ENCODE data around the gene PKMYT1.
A peak's percentile ranks its signal among the peaks of the same experiment; 100 is the strongest.

Gene PKMYT1

GRCh38 chr16:3003582-3004270 lies 23.5 kb upstream of the PKMYT1 start:
- no peaks in the 10 kb centered on the region for H3F3A ChIP-seq (ENCODE audit: insufficient read depth)
- no peaks in the 10 kb centered on the region for H3K27me3 ChIP-seq (ENCODE audit: low read length)
- no peaks in the 10 kb centered on the region for H3K9me3 ChIP-seq (ENCODE audit: insufficient read depth, low read length)
- no peaks in the 10 kb centered on the region for H4K20me1 ChIP-seq (ENCODE audit: low read depth, low read length)
- H3K4me2 ChIP-seq (ENCODE audit: low read depth, low read length, poor library complexity, severe bottlenecking), result peak overlapping the region; percentile 39
- H3K4me3 ChIP-seq (ENCODE audit: insufficient read depth, low read length, poor library complexity, severe bottlenecking), result peak overlapping the region; percentile 29
- no peaks in the 10 kb centered on the region for H3K36me3 ChIP-seq (ENCODE audit: low read length)
- H3K79me2 ChIP-seq (ENCODE audit: insufficient read depth, low read length), result no peaks in the 10 kb centered on the region
- H3K9ac ChIP-seq (ENCODE audit: low read length), result no peak overlapping the region
- H2AFZ ChIP-seq (ENCODE audit: low read depth, low read length, severe bottlenecking), result no peak overlapping the region
- TF ChIP-seq EZH2phosphoT487 (conservative IDR thresholded peaks at IDR 0.05; ENCODE audit: low read length) (no peak), CTCF (IDR thresholded peaks at IDR 0.05; ENCODE audit: insufficient read depth, low read length, poor library complexity, severe bottlenecking) (peak; percentile 67)
- no peak overlapping the region for H3K27ac ChIP-seq (ENCODE audit: low read depth, low read length)
- no peaks in the 10 kb centered on the region for H3K9me2 ChIP-seq (replicated peaks; ENCODE audit: insufficient read depth, low read length)

- H3K9me3 ChIP-seq (ENCODE audit: insufficient read depth, low read length), result no peaks in the 10 kb centered on the region
Observed at GRCh38 chr16:3001316-3001715, 21.1 kb upstream of the PKMYT1 start.

GRCh38 chr16:3000540-3000939 lies 20.3 kb upstream of the PKMYT1 start:
- Histone ChIP-seq H3K36me3 (ENCODE audit: low read length) (no peaks in the 10 kb centered on the region), H3K4me2 (ENCODE audit: low read depth, low read length, poor library complexity, severe bottlenecking) (no peak overlapping the region), H3F3A (ENCODE audit: insufficient read depth) (no peaks in the 10 kb centered on the region), H3K4me3 (ENCODE audit: insufficient read depth, low read length, poor library complexity, severe bottlenecking) (no peak overlapping the region), H3K27ac (ENCODE audit: low read depth, low read length) (no peak overlapping the region), H3K27me3 (ENCODE audit: low read length) (no peaks in the 10 kb centered on the region), H4K20me1 (ENCODE audit: low read depth, low read length) (no peaks in the 10 kb centered on the region), H3K9ac (ENCODE audit: low read length) (no peak overlapping the region), H3K79me2 (ENCODE audit: insufficient read depth, low read length) (no peaks in the 10 kb centered on the region), H2AFZ (ENCODE audit: low read depth, low read length, severe bottlenecking) (no peak overlapping the region), H3K9me2 (replicated peaks; ENCODE audit: insufficient read depth, low read length) (no peaks in the 10 kb centered on the region), H3K9me3 (ENCODE audit: insufficient read depth, low read length) (no peaks in the 10 kb centered on the region)
- TF ChIP-seq EZH2phosphoT487 (conservative IDR thresholded peaks at IDR 0.05; ENCODE audit: low read length) (no peak), CTCF (IDR thresholded peaks at IDR 0.05; ENCODE audit: insufficient read depth, low read length, poor library complexity, severe bottlenecking) (no peak)

More at GRCh38 chr16:3001316-3001715, 21.1 kb upstream of the PKMYT1 start:
- H3F3A ChIP-seq (ENCODE audit: insufficient read depth), result no peaks in the 10 kb centered on the region
- no peak overlapping the region for H3K4me3 ChIP-seq (ENCODE audit: insufficient read depth, low read length, poor library complexity, severe bottlenecking)
- no peaks in the 10 kb centered on the region for H3K79me2 ChIP-seq (ENCODE audit: insufficient read depth, low read length)
- H3K9me2 ChIP-seq (replicated peaks; ENCODE audit: insufficient read depth, low read length), result no peaks in the 10 kb centered on the region
- H4K20me1 ChIP-seq (ENCODE audit: low read depth, low read length), result no peaks in the 10 kb centered on the region
- H3K9ac ChIP-seq (ENCODE audit: low read length), result no peak overlapping the region
- H3K27ac ChIP-seq (ENCODE audit: low read depth, low read length), result no peak overlapping the region
- no peaks in the 10 kb centered on the region for H3K27me3 ChIP-seq (ENCODE audit: low read length)
- H3K36me3 ChIP-seq (ENCODE audit: low read length), result no peaks in the 10 kb centered on the region
- TF ChIP-seq EZH2phosphoT487 (conservative IDR thresholded peaks at IDR 0.05; ENCODE audit: low read length), result no peak
- no peak for TF ChIP-seq CTCF (IDR thresholded peaks at IDR 0.05; ENCODE audit: insufficient read depth, low read length, poor library complexity, severe bottlenecking)
- no peak overlapping the region for H2AFZ ChIP-seq (ENCODE audit: low read depth, low read length, severe bottlenecking)
- H3K4me2 ChIP-seq (ENCODE audit: low read depth, low read length, poor library complexity, severe bottlenecking), result no peak overlapping the region
